ENCODE data around the gene CNTNAP2. TPM values are rescaled to one million over a fixed set of nuclear protein-coding genes. Genes with fewer than 3 reads are reported as not detected.

The CNTNAP2 gene
- total RNA-seq, 1 donor from 2014 or later, result 0.48 TPM

GRCh38 chr7:147636553-147636952 is 1520.0 kb downstream of the CNTNAP2 start:
- intact Hi-C loops (cut with DNase I), result no loop called here
- ATAC-seq (ENCODE audit: poor library complexity) (no peak), DNase-seq (no peak)

- intact Hi-C loops (cut with DNase I), result no loop called here
- DNase-seq (no peak), ATAC-seq (ENCODE audit: poor library complexity) (no peak)
Measured at GRCh38 chr7:147638566-147638965, 1522.0 kb downstream of the CNTNAP2 start.

- intact Hi-C loops (cut with DNase I), result no loop called here
- ATAC-seq (ENCODE audit: poor library complexity), result no peak
- no peak for DNase-seq
Measured at GRCh38 chr7:147639037-147639436, 1522.4 kb downstream of the CNTNAP2 start.

GRCh38 chr7:147639751-147640150 is 1523.2 kb downstream of the CNTNAP2 start:
- intact Hi-C loops (cut with DNase I), result no loop called here
- DNase-seq (no peak), ATAC-seq (ENCODE audit: poor library complexity) (no peak)

GRCh38 chr7:147640821-147641220 is 1524.2 kb downstream of the CNTNAP2 start:
- no peak for DNase-seq
- intact Hi-C loops (cut with DNase I), result no loop called here
- no peak for ATAC-seq (ENCODE audit: poor library complexity)

GRCh38 chr7:147646568-147646967 is 1530.0 kb downstream of the CNTNAP2 start:
- ATAC-seq (ENCODE audit: poor library complexity), result no peak
- DNase-seq, result no peak
- intact Hi-C loops (cut with DNase I), result no loop called here

- DNase-seq (no peak), ATAC-seq (ENCODE audit: poor library complexity) (no peak)
- intact Hi-C loops (cut with DNase I), result no loop called here
Measured at GRCh38 chr7:147650991-147651390, 1534.4 kb downstream of the CNTNAP2 start.

GRCh38 chr7:147651601-147652000 is 1535.0 kb downstream of the CNTNAP2 start:
- ATAC-seq (ENCODE audit: poor library complexity), result no peak
- intact Hi-C loops (cut with DNase I), result no loop called here
- no peak for DNase-seq

GRCh38 chr7:147653456-147653855 is 1536.9 kb downstream of the CNTNAP2 start:
- DNase-seq (no peak), ATAC-seq (ENCODE audit: poor library complexity) (no peak)
- intact Hi-C loops (cut with DNase I), result no loop called here

GRCh38 chr7:147658392-147658967 is 1541.9 kb downstream of the CNTNAP2 start:
- intact Hi-C loops (cut with DNase I), result no loop called here
- ATAC-seq (ENCODE audit: poor library complexity) (no peak), DNase-seq (no peak)

GRCh38 chr7:147659036-147659995 is 1542.7 kb downstream of the CNTNAP2 start:
- intact Hi-C loops (cut with DNase I), result no loop called here
- DNase-seq, result no peak
- ATAC-seq (ENCODE audit: poor library complexity), result no peak

- intact Hi-C loops (cut with DNase I), result no loop called here
- ATAC-seq (ENCODE audit: poor library complexity), result no peak
- DNase-seq, result no peak
Measured at GRCh38 chr7:147664541-147664940, 1547.9 kb downstream of the CNTNAP2 start.

GRCh38 chr7:147670759-147671158 is 1554.2 kb downstream of the CNTNAP2 start:
- intact Hi-C loops (cut with DNase I), result no loop called here
- ATAC-seq (ENCODE audit: poor library complexity) (no peak), DNase-seq (no peak)

- ATAC-seq (ENCODE audit: poor library complexity) (no peak), DNase-seq (no peak)
- intact Hi-C loops (cut with DNase I), result no loop called here
Measured at GRCh38 chr7:147674705-147675104, 1558.1 kb downstream of the CNTNAP2 start.

- no peak for ATAC-seq (ENCODE audit: poor library complexity)
- intact Hi-C loops (cut with DNase I), result no loop called here
- DNase-seq, result no peak
Measured at GRCh38 chr7:147678943-147679342, 1562.3 kb downstream of the CNTNAP2 start.

GRCh38 chr7:147681530-147681929 is 1564.9 kb downstream of the CNTNAP2 start:
- intact Hi-C loops (cut with DNase I), result no loop called here
- ATAC-seq (ENCODE audit: poor library complexity) (no peak), DNase-seq (no peak)

GRCh38 chr7:147700702-147701101 is 1584.1 kb downstream of the CNTNAP2 start:
- ATAC-seq (ENCODE audit: poor library complexity), result no peak

GRCh38 chr7:147707926-147708325 is 1591.3 kb downstream of the CNTNAP2 start:
- intact Hi-C loops (cut with DNase I), result no loop called here
- DNase-seq, result no peak
- ATAC-seq (ENCODE audit: poor library complexity), result no peak

More at GRCh38 chr7:147700702-147701101, 1584.1 kb downstream of the CNTNAP2 start:
- intact Hi-C loops (cut with DNase I), result no loop called here
- no peak for DNase-seq

GRCh38 chr7:147708871-147709270 is 1592.3 kb downstream of the CNTNAP2 start:
- intact Hi-C loops (cut with DNase I), result no loop called here
- DNase-seq, result no peak
- no peak for ATAC-seq (ENCODE audit: poor library complexity)

- no peak for DNase-seq
- intact Hi-C loops (cut with DNase I), result no loop called here
- ATAC-seq (ENCODE audit: poor library complexity), result no peak
Measured at GRCh38 chr7:147711447-147711846, 1594.8 kb downstream of the CNTNAP2 start.

All from Right ventricle myocardium superior (tissue), 1 donor.